Calu3 (cell line): Measurements from ENCODE around the gene PDZD8. TPM values are rescaled to one million over a fixed set of nuclear protein-coding genes. Genes with fewer than 3 reads are reported as not detected.

ENCODE experiments used
- BruUV-seq: library from RNA; stranded (reverse); fragments of 400-500 nt; replicated peaks from 2 replicates; lab custom pipeline; 2021; lab: Mats Ljungman, UMichigan
- CTCF ChIA-PET: fragments of 300-600 bp; sonication (Branson Sonifier 250); formaldehyde crosslinking; loops from one replicate; lab custom pipeline; 2022; ENCODE audit warnings: antibody characterized with exemption; lab: Charles Lee
- DNase-seq: peaks from one replicate; pipeline ENCODE4 v3.0.0; 2022
- H3K27ac Mint-ChIP-seq: one replicate; pipeline ENCODE4 v1.8.0; 2022; ENCODE audit warnings: mixed read lengths; ENCODE audit not compliant: unreplicated experiment
- H3K27me3 Mint-ChIP-seq: one replicate; pipeline ENCODE4 v1.8.0; 2022; ENCODE audit warnings: mixed read lengths; ENCODE audit not compliant: unreplicated experiment
- H3K36me3 Mint-ChIP-seq: one replicate; pipeline ENCODE4 v1.8.0; 2022; ENCODE audit warnings: mild to moderate bottlenecking, moderate library complexity, mixed read lengths; ENCODE audit not compliant: insufficient read depth, unreplicated experiment
- H3K4me1 Mint-ChIP-seq: one replicate; pipeline ENCODE4 v1.8.0; 2022; ENCODE audit warnings: mild to moderate bottlenecking, low read depth, mixed read lengths; ENCODE audit not compliant: unreplicated experiment
- H3K4me3 Mint-ChIP-seq: one replicate; pipeline ENCODE4 v1.8.0; 2022; ENCODE audit warnings: mild to moderate bottlenecking, low read depth, moderate library complexity, mixed read lengths; ENCODE audit not compliant: unreplicated experiment
- H3K9me3 Mint-ChIP-seq: one replicate; pipeline ENCODE4 v1.8.0; 2022; ENCODE audit warnings: low read depth, mixed read lengths; ENCODE audit not compliant: unreplicated experiment
- intact Hi-C: fragments of 100-400 bp; cut with micrococcal nuclease; formaldehyde crosslinking; loops from one replicate; pipeline ENCODE4 v1.10.0; 2022; ENCODE audit not compliant: unreplicated experiment
- total RNA-seq: library from RNA; stranded (reverse); gene quantifications from 2 replicates; pipeline ENCODE4 v1.2.3, GENCODE V29; 2022
- TF ChIP-seq, protein P1 (sequence below): fragments of 200-600 bp; IDR thresholded peaks from one replicate; pipeline ENCODE4 v1.8.0; 2022; ENCODE audit warnings: antibody characterized with exemption; ENCODE audit not compliant: unreplicated experiment

Gene PDZD8
- total RNA-seq, 1 experiment from 2014 or later = 45.0 TPM

DNA sequence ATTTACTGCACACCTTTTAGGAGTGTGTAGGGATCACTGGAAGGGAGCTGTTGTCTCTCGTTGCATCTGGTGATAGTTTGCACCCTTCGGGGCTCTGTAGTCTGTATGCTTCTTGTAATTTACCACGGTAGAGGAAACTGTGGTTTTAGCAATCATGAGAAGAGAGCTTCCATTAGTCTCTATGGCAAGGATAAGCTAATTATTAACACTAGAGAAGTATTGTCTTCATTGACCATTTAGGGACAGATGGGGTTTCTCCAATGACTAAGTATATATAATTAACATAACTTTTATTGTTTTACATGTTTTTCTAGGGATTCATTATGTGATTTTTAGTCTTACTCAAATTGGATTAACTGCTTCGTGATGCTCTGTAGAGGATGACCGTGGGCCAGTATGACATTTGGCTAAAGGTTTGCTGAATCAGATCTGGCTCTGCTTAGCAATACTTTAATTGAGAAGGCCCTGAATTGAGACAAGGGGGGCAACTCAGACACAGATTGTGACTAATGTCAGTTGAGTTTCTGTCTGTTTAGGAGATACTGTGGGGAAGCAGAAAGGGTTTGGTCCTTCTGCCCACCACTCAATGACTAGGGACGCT, 125.6 kb downstream of the PDZD8 start:
- no TSS peak for BruUV-seq
- no peaks in the 10 kb centered on the region for H3K4me1 Mint-ChIP-seq
- H3K9me3 Mint-ChIP-seq = no peaks in the 10 kb centered on the region
- TF ChIP-seq, protein P1, sequence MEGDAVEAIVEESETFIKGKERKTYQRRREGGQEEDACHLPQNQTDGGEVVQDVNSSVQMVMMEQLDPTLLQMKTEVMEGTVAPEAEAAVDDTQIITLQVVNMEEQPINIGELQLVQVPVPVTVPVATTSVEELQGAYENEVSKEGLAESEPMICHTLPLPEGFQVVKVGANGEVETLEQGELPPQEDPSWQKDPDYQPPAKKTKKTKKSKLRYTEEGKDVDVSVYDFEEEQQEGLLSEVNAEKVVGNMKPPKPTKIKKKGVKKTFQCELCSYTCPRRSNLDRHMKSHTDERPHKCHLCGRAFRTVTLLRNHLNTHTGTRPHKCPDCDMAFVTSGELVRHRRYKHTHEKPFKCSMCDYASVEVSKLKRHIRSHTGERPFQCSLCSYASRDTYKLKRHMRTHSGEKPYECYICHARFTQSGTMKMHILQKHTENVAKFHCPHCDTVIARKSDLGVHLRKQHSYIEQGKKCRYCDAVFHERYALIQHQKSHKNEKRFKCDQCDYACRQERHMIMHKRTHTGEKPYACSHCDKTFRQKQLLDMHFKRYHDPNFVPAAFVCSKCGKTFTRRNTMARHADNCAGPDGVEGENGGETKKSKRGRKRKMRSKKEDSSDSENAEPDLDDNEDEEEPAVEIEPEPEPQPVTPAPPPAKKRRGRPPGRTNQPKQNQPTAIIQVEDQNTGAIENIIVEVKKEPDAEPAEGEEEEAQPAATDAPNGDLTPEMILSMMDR = no peak
- intact Hi-C loops = no loop called here
- CTCF ChIA-PET = no interaction called here
- no peak for DNase-seq
- H3K27me3 Mint-ChIP-seq = peaks cover 49% of the 10 kb centered on the region
- H3K36me3 Mint-ChIP-seq = no peaks in the 10 kb centered on the region
- H3K27ac Mint-ChIP-seq = no peak overlapping the region
- H3K4me3 Mint-ChIP-seq = no peak overlapping the region

DNA sequence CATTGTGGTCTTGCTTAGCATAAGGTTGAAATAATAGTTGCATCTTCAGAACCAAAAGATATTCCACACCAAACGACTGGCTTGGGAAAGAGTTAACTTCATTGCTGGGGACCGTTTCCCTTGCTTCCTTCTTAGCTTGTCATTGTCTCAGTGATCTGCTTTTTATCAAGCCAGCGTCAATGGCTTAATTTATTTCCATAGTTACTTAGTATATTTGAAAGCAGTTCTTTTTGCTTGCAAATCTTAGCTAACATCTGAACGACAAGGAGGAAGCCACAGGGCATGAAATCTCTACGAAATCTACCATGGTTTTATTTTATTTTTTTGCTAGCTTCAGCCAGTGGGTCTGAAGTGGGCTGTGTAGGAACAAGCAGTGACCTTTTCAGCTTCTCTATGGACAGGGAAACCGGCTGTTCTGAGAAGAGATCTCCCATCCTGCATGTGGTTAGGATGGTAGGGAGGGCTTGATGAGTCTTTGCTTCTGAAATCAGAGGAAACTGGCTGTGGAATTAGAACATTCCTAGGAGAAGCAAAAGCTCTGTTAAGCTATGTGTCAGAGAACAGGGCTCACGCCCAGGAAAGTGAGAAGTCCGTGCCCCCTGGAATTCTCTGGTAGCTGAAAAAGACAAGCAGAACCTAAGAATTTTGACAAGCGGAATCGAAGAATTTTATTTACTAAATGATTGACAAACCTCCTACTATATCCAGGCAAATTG, 126.3 kb downstream of the PDZD8 start:
- no peaks in the 10 kb centered on the region for H3K4me1 Mint-ChIP-seq
- no peak overlapping the region for H3K4me3 Mint-ChIP-seq
- no peaks in the 10 kb centered on the region for H3K36me3 Mint-ChIP-seq
- no TSS peak for BruUV-seq
- CTCF ChIA-PET = no interaction called here
- intact Hi-C loops = no loop called here
- H3K27ac Mint-ChIP-seq = no peak overlapping the region
- no peaks in the 10 kb centered on the region for H3K9me3 Mint-ChIP-seq
- no peak for DNase-seq
- TF ChIP-seq, protein P1 = no peak
- H3K27me3 Mint-ChIP-seq = peaks cover 49% of the 10 kb centered on the region

DNA sequence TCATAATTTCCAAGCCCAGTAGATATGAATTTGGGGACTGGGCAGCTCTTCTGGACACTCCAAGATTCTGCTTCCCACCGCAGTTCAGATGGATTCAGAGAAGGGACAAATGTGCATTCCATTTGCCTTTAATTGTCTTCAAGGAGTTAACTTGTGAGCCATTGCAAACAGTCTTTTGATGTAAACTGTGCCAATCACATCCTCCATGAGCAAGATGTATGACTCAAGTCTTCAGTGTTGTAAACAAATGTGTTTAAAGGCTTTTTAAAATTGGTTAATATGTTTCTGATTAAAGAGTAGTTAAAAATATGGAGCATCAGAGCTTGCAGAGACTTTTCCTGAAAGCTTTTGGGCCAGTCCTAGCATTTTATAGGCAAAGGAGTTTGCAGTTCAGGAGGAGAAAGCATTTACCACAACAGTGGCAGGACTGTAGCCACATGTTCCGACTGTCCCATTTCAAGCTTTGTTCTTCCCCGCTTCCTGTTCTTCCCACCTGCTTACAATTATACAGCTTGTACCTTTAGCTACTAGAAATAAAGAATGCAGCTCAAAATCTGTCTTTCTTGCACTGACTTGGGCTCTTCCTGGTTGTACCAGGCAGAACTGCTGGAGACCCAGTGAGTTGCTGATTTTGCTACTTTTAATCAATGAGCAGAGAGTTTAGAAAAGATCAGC, 128.1 kb downstream of the PDZD8 start:
- H3K4me3 Mint-ChIP-seq = no peak overlapping the region
- H3K36me3 Mint-ChIP-seq = no peaks in the 10 kb centered on the region
- H3K9me3 Mint-ChIP-seq = no peaks in the 10 kb centered on the region
- no peak for DNase-seq
- H3K27ac Mint-ChIP-seq = no peak overlapping the region
- H3K27me3 Mint-ChIP-seq = peaks cover 39% of the 10 kb centered on the region
- TF ChIP-seq, protein P1 = no peak
- no TSS peak for BruUV-seq
- intact Hi-C loops = no loop called here
- no peaks in the 10 kb centered on the region for H3K4me1 Mint-ChIP-seq
- CTCF ChIA-PET = no interaction called here

DNA sequence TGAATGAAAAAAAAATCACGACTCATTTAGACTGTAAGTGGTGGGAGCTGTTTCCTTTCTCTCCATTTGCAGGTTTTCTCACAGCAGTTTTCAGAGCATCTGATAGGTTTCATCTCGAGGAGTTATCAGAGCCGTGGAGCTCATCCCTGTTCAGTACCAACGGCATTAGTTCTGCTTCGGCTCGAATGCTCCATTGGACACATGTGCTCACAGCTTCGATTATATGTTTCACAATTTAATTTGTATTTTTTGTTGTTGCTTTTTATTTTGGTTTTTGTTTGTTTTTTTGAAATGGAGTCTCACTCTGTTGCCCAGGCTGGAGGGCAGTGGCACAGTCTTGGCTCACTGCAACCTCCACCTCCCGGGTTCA, 132.8 kb downstream of the PDZD8 start:
- CTCF ChIA-PET = no interaction called here
- H3K4me3 Mint-ChIP-seq = no peak overlapping the region
- intact Hi-C loops = no loop called here

More for the DNA sequence above, 132.8 kb downstream of the PDZD8 start:
- Mint-ChIP-seq H3K36me3 (no peaks in the 10 kb centered on the region), H3K27ac (no peak overlapping the region), H3K27me3 (peaks cover 38% of the 10 kb centered on the region), H3K4me1 (no peaks in the 10 kb centered on the region), H3K9me3 (no peaks in the 10 kb centered on the region)
- DNase-seq = no peak
- no TSS peak for BruUV-seq
- TF ChIP-seq, protein P1 = no peak
